HepG2 (cell line): Measurements from ENCODE around the gene CSPG5. TPM values are rescaled to one million over a fixed set of nuclear protein-coding genes. Genes with fewer than 3 reads are reported as not detected.

Experiments
- CBX1 ChIP-seq: IDR thresholded peaks from one replicate; pipeline ENCODE4 v1.6.1; 2016; ENCODE audit warnings: antibody characterized with exemption, low read depth
- CHD2 ChIP-seq: IDR thresholded peaks from 2 replicates; pipeline ENCODE4 v1.6.1; 2011; ENCODE audit warnings: low read depth, low read length, improper control_type of control experiment
- MEIS1 ChIP-seq: sonication (generic); formaldehyde crosslinking; IDR thresholded peaks from 2 replicates; pipeline ENCODE4 v1.9.0; 2021; ENCODE audit warnings: mild to moderate bottlenecking, missing genetic modification reagents, moderate library complexity, borderline replicate concordance
- MIER2 ChIP-seq: IDR thresholded peaks from 2 replicates; pipeline ENCODE4 v1.6.1; 2016; ENCODE audit warnings: missing biosample characterization, missing genetic modification reagents
- MYC ChIP-seq: sonication (generic); formaldehyde crosslinking; IDR thresholded peaks from 2 replicates; pipeline ENCODE4 v1.9.0; 2021; ENCODE audit warnings: missing genetic modification reagents, borderline replicate concordance
- PHF8 ChIP-seq: sonication (generic); formaldehyde crosslinking; IDR thresholded peaks from 2 replicates; pipeline ENCODE4 v1.5.0; 2020; ENCODE audit warnings: missing genetic modification reagents
- POLR2AphosphoS5 ChIP-seq: IDR thresholded peaks from 2 replicates; pipeline ENCODE4 v1.6.1; 2012; ENCODE audit warnings: low read depth, low read length
- PTBP1 ChIP-seq: fragments of 200-400 bp; formaldehyde crosslinking; IDR thresholded peaks from 2 replicates; pipeline ENCODE4 v1.6.1; 2018; ENCODE audit warnings: low read length, low read depth; ENCODE audit not compliant: poor library complexity, severe bottlenecking
- RELA ChIP-seq: sonication (generic); formaldehyde crosslinking; IDR thresholded peaks from 2 replicates; pipeline ENCODE4 v1.4.0; 2020; ENCODE audit warnings: missing genetic modification reagents
- SP2 ChIP-seq: sonication (generic); formaldehyde crosslinking; IDR thresholded peaks from 2 replicates; pipeline ENCODE4 v1.5.1; 2020; ENCODE audit warnings: mild to moderate bottlenecking, missing genetic modification reagents
- TCF12 ChIP-seq, 2 experiments: fragments of 450-650 bp in 1 of 2; sonication (generic) in 1 of 2; formaldehyde crosslinking in 1 of 2; IDR thresholded peaks; 2 replicates each; pipeline versions ENCODE4 v1.6.1 to v1.8.0; 2017 to 2022; ENCODE audit warnings: antibody characterized with exemption in 1 of 2, mild to moderate bottlenecking in 1 of 2, missing genetic modification reagents in 1 of 2, moderate library complexity in 1 of 2
- ZFP36L2 ChIP-seq: sonication (generic); formaldehyde crosslinking; IDR thresholded peaks from 2 replicates; pipeline ENCODE4 v1.4.0; 2020; ENCODE audit warnings: missing genetic modification reagents
- ZFP90 ChIP-seq: sonication (generic); formaldehyde crosslinking; IDR thresholded peaks from 2 replicates; pipeline ENCODE4 v1.8.0; 2022; ENCODE audit warnings: missing genetic modification reagents, mild to moderate bottlenecking, inconsistent platforms, borderline replicate concordance
- ZNF136 ChIP-seq: sonication (generic); formaldehyde crosslinking; IDR thresholded peaks from 2 replicates; pipeline ENCODE4 v1.8.1; 2022; ENCODE audit warnings: low read depth, mild to moderate bottlenecking, moderate library complexity, missing genetic modification reagents
- ZNF232 ChIP-seq: sonication (generic); formaldehyde crosslinking; IDR thresholded peaks from 2 replicates; pipeline ENCODE4 v1.4.0; 2020; ENCODE audit warnings: missing genetic modification reagents, borderline replicate concordance
- ZNF292 ChIP-seq: sonication (generic); formaldehyde crosslinking; IDR thresholded peaks from 2 replicates; pipeline ENCODE4 v1.8.1; 2022; ENCODE audit warnings: mild to moderate bottlenecking, low read depth, missing genetic modification reagents, borderline replicate concordance
- ZNF441 ChIP-seq: sonication (generic); formaldehyde crosslinking; IDR thresholded peaks from 2 replicates; pipeline ENCODE4 v1.7.0; 2021; ENCODE audit warnings: missing genetic modification reagents, borderline replicate concordance
- ZNF558 ChIP-seq: sonication (generic); formaldehyde crosslinking; IDR thresholded peaks from 2 replicates; pipeline ENCODE4 v1.9.0; 2022; ENCODE audit warnings: mild to moderate bottlenecking, missing genetic modification reagents, borderline replicate concordance
- ZNF766 ChIP-seq: sonication (generic); formaldehyde crosslinking; IDR thresholded peaks from 2 replicates; pipeline ENCODE4 v1.5.0; 2020; ENCODE audit warnings: missing genetic modification reagents, borderline replicate concordance
- ZSCAN21 ChIP-seq: sonication (generic); formaldehyde crosslinking; IDR thresholded peaks from 2 replicates; pipeline ENCODE4 v1.8.0; 2022; ENCODE audit warnings: mild to moderate bottlenecking, missing genetic modification reagents, moderate library complexity, borderline replicate concordance
- ZZZ3 ChIP-seq: sonication (generic); formaldehyde crosslinking; IDR thresholded peaks from 2 replicates; pipeline ENCODE4 v1.4.0; 2020; ENCODE audit warnings: missing genetic modification reagents, mild to moderate bottlenecking, borderline replicate concordance
- polyA plus RNA-seq, 8 experiments: library from polyadenylated mRNA; depleted of rRNA in 3 of 8; stranded (reverse) in 7 of 8; unstranded in 1 of 8; fragments of >200 nt; fragmentation: Illumina TruSeq in 4 of 8; extraction: Trizol in 4 of 8; gene quantifications; 2 replicates each; pipeline versions ENCODE4 v1.2.1 to v1.2.3, GENCODE V29; 2011 to 2016; ENCODE audit warnings: low read depth in 4 of 8, missing spikeins in 1 of 8, mixed read lengths in 1 of 8; ENCODE audit not compliant: insufficient read depth in 1 of 8
- total RNA-seq, 5 experiments: library from RNA; depleted of rRNA; stranded (reverse); fragments of >200 nt; fragmentation: Illumina TruSeq; extraction: Trizol; gene quantifications; 2 replicates each; pipeline ENCODE4 v1.2.3, GENCODE V29; 2016; ENCODE audit warnings: low read depth in 1 of 5
- TF ChIP-seq, protein P1 (sequence below): sonication (generic); formaldehyde crosslinking; IDR thresholded peaks from 2 replicates; pipeline ENCODE4 v1.4.0; 2020; ENCODE audit warnings: missing genetic modification reagents
- TF ChIP-seq, protein P2 (sequence below): conservative IDR thresholded peaks from 2 replicates; pipeline ENCODE4 v1.6.1; 2018; ENCODE audit warnings: missing genetic modification reagents
- TF ChIP-seq, protein P3 (sequence below), 2 experiments: sonication (generic) in 1 of 2; formaldehyde crosslinking in 1 of 2; IDR thresholded peaks; 2 replicates each; pipeline versions ENCODE4 v1.4.0 to v1.6.1; 2016 to 2020; ENCODE audit warnings: borderline replicate concordance in 1 of 2, low read depth in 1 of 2, mild to moderate bottlenecking in 1 of 2, missing genetic modification reagents in 1 of 2

CSPG5 gene
- total and polyA plus RNA-seq, 2 of the 13 experiments (the other 11 are each of a cell fraction or from before 2014, with no cell fraction given) = 0.07 to 0.15 TPM

DNA sequence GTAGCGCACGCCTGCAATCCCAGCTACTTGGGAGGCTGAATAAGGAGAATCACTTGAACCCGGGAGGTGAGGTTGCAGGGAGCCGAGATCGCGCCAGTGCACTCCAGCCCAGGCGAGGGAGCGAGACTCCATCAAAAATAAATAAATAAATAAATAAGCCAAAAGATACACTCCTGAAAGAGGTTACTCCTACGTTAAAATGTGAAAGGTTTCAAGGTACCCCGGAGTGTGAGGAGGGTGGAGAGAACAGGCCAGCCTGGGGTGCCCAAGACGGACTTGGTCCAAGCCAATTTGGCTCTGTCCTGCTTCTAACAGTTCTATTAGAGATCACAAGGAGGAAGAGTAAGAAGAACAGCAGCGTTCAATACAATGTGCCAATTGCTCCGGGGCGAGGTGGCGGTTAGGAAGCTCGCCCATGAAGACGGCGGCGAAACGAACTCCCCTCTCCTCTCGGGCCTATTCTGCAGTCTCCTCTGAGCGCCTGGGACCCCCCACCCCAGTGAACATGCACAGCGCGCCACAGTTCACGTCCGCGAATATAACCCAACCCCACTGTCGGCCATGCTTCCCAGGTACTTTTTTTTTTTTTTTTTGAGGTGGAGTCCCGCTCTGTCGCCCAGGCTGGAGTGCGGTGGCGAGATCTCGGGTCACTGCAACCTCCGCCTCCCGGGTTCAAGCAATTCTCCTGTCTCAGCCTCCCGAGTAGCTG is 66.1 kb downstream of the CSPG5 start (continued):
- TF ChIP-seq ZFP90 (CRISPR knock-in tag) (no peak), PTBP1 (no peak), ZNF232 (CRISPR knock-in tag) (no peak), RELA (CRISPR knock-in tag) (no peak), SP2 (CRISPR knock-in tag) (no peak), TCF12 (IDR thresholded peaks at IDR 0.05) (no peak), TCF12 (CRISPR knock-in tag; IDR thresholded peaks at IDR 0.05) (no peak), ZNF766 (no peak), MYC (no peak), POLR2AphosphoS5 (no peak), ZNF558 (no peak), ZZZ3 (CRISPR knock-in tag) (no peak), ZNF136 (CRISPR knock-in tag) (no peak), ZFP36L2 (CRISPR knock-in tag) (no peak), CHD2 (no peak), MEIS1 (CRISPR knock-in tag) (no peak), ZSCAN21 (CRISPR knock-in tag) (no peak), CBX1 (no peak), ZNF441 (CRISPR knock-in tag) (0 out of 2 replicates have a peak, but pooled peaks have one; percentile 29), ZNF292 (no peak), MIER2 (CRISPR knock-in tag) (no peak), PHF8 (CRISPR knock-in tag) (no peak)
- TF ChIP-seq, protein P1, sequence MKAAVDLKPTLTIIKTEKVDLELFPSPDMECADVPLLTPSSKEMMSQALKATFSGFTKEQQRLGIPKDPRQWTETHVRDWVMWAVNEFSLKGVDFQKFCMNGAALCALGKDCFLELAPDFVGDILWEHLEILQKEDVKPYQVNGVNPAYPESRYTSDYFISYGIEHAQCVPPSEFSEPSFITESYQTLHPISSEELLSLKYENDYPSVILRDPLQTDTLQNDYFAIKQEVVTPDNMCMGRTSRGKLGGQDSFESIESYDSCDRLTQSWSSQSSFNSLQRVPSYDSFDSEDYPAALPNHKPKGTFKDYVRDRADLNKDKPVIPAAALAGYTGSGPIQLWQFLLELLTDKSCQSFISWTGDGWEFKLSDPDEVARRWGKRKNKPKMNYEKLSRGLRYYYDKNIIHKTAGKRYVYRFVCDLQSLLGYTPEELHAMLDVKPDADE (CRISPR knock-in tag) = no peak
- TF ChIP-seq, protein P2, sequence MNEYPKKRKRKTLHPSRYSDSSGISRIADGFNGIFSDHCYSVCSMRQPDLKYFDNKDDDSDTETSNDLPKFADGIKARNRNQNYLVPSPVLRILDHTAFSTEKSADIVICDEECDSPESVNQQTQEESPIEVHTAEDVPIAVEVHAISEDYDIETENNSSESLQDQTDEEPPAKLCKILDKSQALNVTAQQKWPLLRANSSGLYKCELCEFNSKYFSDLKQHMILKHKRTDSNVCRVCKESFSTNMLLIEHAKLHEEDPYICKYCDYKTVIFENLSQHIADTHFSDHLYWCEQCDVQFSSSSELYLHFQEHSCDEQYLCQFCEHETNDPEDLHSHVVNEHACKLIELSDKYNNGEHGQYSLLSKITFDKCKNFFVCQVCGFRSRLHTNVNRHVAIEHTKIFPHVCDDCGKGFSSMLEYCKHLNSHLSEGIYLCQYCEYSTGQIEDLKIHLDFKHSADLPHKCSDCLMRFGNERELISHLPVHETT (CRISPR knock-in tag) = no peak
- TF ChIP-seq, protein P3, sequence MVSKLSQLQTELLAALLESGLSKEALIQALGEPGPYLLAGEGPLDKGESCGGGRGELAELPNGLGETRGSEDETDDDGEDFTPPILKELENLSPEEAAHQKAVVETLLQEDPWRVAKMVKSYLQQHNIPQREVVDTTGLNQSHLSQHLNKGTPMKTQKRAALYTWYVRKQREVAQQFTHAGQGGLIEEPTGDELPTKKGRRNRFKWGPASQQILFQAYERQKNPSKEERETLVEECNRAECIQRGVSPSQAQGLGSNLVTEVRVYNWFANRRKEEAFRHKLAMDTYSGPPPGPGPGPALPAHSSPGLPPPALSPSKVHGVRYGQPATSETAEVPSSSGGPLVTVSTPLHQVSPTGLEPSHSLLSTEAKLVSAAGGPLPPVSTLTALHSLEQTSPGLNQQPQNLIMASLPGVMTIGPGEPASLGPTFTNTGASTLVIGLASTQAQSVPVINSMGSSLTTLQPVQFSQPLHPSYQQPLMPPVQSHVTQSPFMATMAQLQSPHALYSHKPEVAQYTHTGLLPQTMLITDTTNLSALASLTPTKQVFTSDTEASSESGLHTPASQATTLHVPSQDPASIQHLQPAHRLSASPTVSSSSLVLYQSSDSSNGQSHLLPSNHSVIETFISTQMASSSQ (IDR thresholded peaks at IDR 0.05; ENCODE audit: low read depth) = no peak
- TF ChIP-seq, protein P3 (CRISPR knock-in tag; IDR thresholded peaks at IDR 0.05; ENCODE audit: borderline replicate concordance) = no peak
